SKM-1 (cell line): Measurements from ENCODE around the gene MAPKBP1.

ENCODE experiments used
- DNase-seq: peaks from one replicate; lab custom pipeline; 2025; ENCODE audit not compliant: unreplicated experiment; lab: John Stamatoyannopoulos, UW

MAPKBP1 gene

GRCh38 chr15:41806291-41807181, 32.3 kb downstream of the MAPKBP1 start:
- DNase-seq, result no peak

GRCh38 chr15:41809121-41809520, 34.8 kb downstream of the MAPKBP1 start:
- no peak for DNase-seq

GRCh38 chr15:41809526-41810220, 35.4 kb downstream of the MAPKBP1 start:
- no peak for DNase-seq

- DNase-seq, result no peak
These were observed 36.6 kb downstream of the MAPKBP1 start for GRCh38 chr15:41810651-41811431.

- peak; percentile 82 for DNase-seq
These were observed 37.3 kb downstream of the MAPKBP1 start for GRCh38 chr15:41811432-41812195.

GRCh38 chr15:41812820-41813375, 38.6 kb downstream of the MAPKBP1 start:
- DNase-seq, result no peak

GRCh38 chr15:41813426-41813825, 39.1 kb downstream of the MAPKBP1 start:
- DNase-seq, result no peak

- DNase-seq, result no peak
These were observed 40.2 kb downstream of the MAPKBP1 start for GRCh38 chr15:41814534-41814933.

- no peak for DNase-seq
These were observed 42.5 kb downstream of the MAPKBP1 start for GRCh38 chr15:41816788-41817187.

- DNase-seq, result no peak
These were observed 43.0 kb downstream of the MAPKBP1 start for GRCh38 chr15:41817327-41817726.

GRCh38 chr15:41817781-41818180, 43.5 kb downstream of the MAPKBP1 start:
- no peak for DNase-seq

- no peak for DNase-seq
These were observed 45.3 kb downstream of the MAPKBP1 start for GRCh38 chr15:41819455-41820050.

GRCh38 chr15:41820791-41821423, 46.6 kb downstream of the MAPKBP1 start:
- DNase-seq, result no peak

- no peak for DNase-seq
These were observed 47.5 kb downstream of the MAPKBP1 start for GRCh38 chr15:41821831-41822230.

GRCh38 chr15:41822471-41822870, 48.2 kb downstream of the MAPKBP1 start:
- no peak for DNase-seq

- DNase-seq, result no peak
These were observed 48.7 kb downstream of the MAPKBP1 start for GRCh38 chr15:41822957-41823356.

- no peak for DNase-seq
These were observed 49.2 kb downstream of the MAPKBP1 start for GRCh38 chr15:41823502-41823901.

GRCh38 chr15:41824062-41824745, 49.9 kb downstream of the MAPKBP1 start:
- DNase-seq, result no peak

GRCh38 chr15:41825145-41825544, 50.9 kb downstream of the MAPKBP1 start:
- no peak for DNase-seq
